Activated CD8-positive, alpha-beta T cell treated with anti-CD3 and anti-CD28 coated beads for 36 hours (primary cell): ENCODE measurements around the gene TEN1. TPM values are rescaled to one million over a fixed set of nuclear protein-coding genes. Genes with fewer than 3 reads are reported as not detected.

Experiments
- ATAC-seq: fragments of 200-7000 bp; cut with Tn5 transposase; one replicate; pipeline ENCODE4 v1.10.0; 2021; ENCODE audit warnings: mild to moderate bottlenecking, moderate library complexity
- CTCF ChIA-PET: fragments of 350-600 bp; sonication (Branson Sonifier 250); formaldehyde crosslinking; loops from one replicate; lab custom pipeline; 2021; ENCODE audit warnings: antibody characterized with exemption; lab: Charles Lee
- POLR2A ChIA-PET: fragments of 350-600 bp; sonication (Branson Sonifier 250); formaldehyde crosslinking; loops from one replicate; lab custom pipeline; 2021; ENCODE audit warnings: antibody characterized with exemption; lab: Charles Lee
- DNase-seq: peaks from one replicate; pipeline ENCODE4 v3.0.0-alpha.2; 2020
- H3K27ac Mint-ChIP-seq: one replicate; pipeline ENCODE4 v1.8.0; 2021; ENCODE audit warnings: mild to moderate bottlenecking, mixed read lengths
- H3K27me3 Mint-ChIP-seq: one replicate; pipeline ENCODE4 v1.8.0; 2021; ENCODE audit warnings: mixed read lengths
- H3K36me3 Mint-ChIP-seq: one replicate; pipeline ENCODE4 v1.8.0; 2021; ENCODE audit warnings: low read depth, mixed read lengths
- H3K4me1 Mint-ChIP-seq: one replicate; pipeline ENCODE4 v1.8.0; 2021; ENCODE audit warnings: low read depth, mixed read lengths
- H3K4me3 Mint-ChIP-seq: one replicate; pipeline ENCODE4 v1.8.0; 2021; ENCODE audit warnings: mild to moderate bottlenecking, moderate library complexity, mixed read lengths
- H3K9me3 Mint-ChIP-seq: one replicate; pipeline ENCODE4 v1.8.0; 2021; ENCODE audit warnings: mixed read lengths
- intact Hi-C: fragments of 100-400 bp; cut with micrococcal nuclease; formaldehyde crosslinking; loops from one replicate; pipeline ENCODE4 v1.10.0; 2022
- total RNA-seq, 2 experiments: library from RNA; stranded (reverse); gene quantifications; one replicate each; pipeline ENCODE4 v1.2.3, GENCODE V29; 2021
- TF ChIP-seq, protein P1 (sequence below): fragments of 200-600 bp; IDR thresholded peaks from one replicate; pipeline ENCODE4 v1.8.0; 2022; ENCODE audit warnings: antibody characterized with exemption, mild to moderate bottlenecking

The TEN1 gene, protein sequence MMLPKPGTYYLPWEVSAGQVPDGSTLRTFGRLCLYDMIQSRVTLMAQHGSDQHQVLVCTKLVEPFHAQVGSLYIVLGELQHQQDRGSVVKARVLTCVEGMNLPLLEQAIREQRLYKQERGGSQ
- total RNA-seq, result 10 to 100 TPM; 11.7 to 13.2 TPM

DNA sequence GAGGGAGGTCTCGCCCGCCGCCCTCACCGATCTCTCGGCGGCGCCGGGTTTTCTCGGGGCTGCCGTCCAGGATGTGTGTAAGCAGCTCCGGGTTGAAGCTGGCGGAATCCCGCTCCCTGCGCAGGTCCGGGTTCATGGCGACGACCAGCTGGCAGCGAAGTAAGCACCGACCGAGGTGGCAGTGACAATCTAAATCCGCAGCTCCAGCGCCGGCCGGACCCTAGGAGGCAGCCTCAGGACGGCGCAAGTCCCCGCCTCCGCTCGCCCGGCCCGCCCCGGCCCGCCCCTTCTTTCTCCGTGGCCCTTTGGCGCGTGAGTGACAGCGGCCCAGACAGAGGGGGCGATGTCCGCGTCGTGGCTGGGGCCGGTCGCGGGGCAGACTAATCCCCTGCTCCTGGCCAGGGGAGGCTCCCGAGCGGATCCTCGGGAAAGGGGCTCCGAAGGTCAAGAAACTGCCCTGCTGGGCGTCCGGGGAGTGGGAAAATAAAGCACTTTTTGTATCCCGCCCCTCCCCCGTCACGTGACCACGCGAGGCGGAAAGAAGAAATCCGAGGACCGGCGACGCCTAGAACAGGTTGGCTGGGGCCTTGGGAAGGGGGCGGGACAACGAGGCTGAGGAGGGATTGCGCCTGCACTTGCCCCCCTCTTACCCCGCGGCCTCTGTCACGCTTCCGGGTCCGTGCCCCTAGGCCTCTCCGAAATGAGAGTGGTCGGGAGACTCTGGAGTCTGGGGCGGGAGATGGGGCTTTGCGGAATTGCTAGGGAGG is at the start of gene TEN1, which contains the start of gene ACOX1:
Gene TEN1, plus strand, starts transcription at position 303 of the 767 bp plus-strand sequence. CDS start 6,953 bp downstream, outside the sequence.
Gene ACOX1, minus strand, starts transcription at position 229 of the 767 bp plus-strand sequence. Its CDS starts 93 bp downstream, at position 136.
- ChIA-PET POLR2A (interaction anchor here (0.6 to 0.8 kb wide), 2 partner anchors 80 to 118 kb away, joined by 3 read pairs; no protein-coding TSS in a partner anchor), CTCF (interaction anchor here (0.6 to 1.7 kb wide), 2 partner anchors 21 to 26 kb away, joined by 3 to 7 read pairs; partner anchors contain the start of gene CDK3)
- Mint-ChIP-seq H3K9me3 (no peaks in the 10 kb centered on the region), H3K4me3 (peak within 1 kb of the TSS; percentile 94), H3K4me1 (peaks cover 39% of the 10 kb centered on the region), H3K27ac (peak within 1 kb of the TSS; percentile 99), H3K36me3 (peaks cover 7% of the 10 kb centered on the region), H3K27me3 (no peaks in the 10 kb centered on the region)
- ATAC-seq (peak; percentile 98), DNase-seq (peak; percentile 99)
- TF ChIP-seq, protein P1, sequence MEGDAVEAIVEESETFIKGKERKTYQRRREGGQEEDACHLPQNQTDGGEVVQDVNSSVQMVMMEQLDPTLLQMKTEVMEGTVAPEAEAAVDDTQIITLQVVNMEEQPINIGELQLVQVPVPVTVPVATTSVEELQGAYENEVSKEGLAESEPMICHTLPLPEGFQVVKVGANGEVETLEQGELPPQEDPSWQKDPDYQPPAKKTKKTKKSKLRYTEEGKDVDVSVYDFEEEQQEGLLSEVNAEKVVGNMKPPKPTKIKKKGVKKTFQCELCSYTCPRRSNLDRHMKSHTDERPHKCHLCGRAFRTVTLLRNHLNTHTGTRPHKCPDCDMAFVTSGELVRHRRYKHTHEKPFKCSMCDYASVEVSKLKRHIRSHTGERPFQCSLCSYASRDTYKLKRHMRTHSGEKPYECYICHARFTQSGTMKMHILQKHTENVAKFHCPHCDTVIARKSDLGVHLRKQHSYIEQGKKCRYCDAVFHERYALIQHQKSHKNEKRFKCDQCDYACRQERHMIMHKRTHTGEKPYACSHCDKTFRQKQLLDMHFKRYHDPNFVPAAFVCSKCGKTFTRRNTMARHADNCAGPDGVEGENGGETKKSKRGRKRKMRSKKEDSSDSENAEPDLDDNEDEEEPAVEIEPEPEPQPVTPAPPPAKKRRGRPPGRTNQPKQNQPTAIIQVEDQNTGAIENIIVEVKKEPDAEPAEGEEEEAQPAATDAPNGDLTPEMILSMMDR, result peak; percentile 34
- intact Hi-C loops, result no loop called here

DNA sequence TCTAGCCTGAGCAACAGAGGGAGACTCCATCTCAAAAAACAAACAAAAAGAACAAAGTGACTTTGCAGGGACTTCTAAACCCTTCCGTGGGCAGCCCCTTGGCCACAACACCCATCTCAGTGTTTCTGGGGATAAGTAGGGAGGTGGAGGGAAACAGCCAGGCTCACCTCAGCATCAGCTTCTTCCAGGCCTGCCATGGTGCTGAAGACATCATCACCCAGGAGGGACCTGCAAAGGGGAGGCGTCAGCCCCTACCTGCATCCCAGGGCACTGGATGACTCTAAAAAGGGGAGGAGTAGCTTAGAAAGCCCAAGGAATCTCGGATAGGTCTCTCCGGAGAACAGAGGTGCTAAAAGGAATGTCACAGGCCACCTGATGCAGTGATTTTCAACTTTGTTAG is 48.0 kb upstream of the TEN1 start:
- H3K9me3 Mint-ChIP-seq, result no peaks in the 10 kb centered on the region
- intact Hi-C loops, result no loop called here
- H3K4me3 Mint-ChIP-seq, result no peak overlapping the region
- H3K4me1 Mint-ChIP-seq, result no peaks in the 10 kb centered on the region
- peaks cover 5% of the 10 kb centered on the region for H3K36me3 Mint-ChIP-seq
- DNase-seq (no peak), ATAC-seq (no peak)
- H3K27ac Mint-ChIP-seq, result no peak overlapping the region
- TF ChIP-seq, protein P1, result no peak
- CTCF ChIA-PET, result no interaction called here
- no peaks in the 10 kb centered on the region for H3K27me3 Mint-ChIP-seq
- POLR2A ChIA-PET, result no interaction called here

DNA sequence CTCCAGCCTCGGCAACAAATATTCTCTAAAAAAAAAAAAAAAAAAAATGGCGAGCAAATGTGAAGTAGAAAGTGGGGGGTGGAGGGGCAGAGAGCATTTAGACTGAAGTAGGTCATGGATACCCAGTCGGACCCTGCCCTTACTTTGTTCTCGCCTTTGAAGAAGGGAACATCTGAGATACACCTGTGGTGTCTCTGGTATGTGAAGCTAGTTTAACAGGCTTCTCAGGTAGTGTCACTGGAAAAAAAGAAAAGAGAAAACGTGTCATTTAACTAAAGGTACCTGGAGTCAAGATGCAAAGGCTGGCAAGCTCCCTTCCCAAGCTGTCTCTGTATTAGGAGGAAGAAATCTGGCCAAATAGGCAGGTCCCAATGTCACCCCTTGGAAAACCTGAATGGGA is 46.2 kb upstream of the TEN1 start:
- Mint-ChIP-seq H3K4me3 (no peak overlapping the region), H3K9me3 (no peaks in the 10 kb centered on the region), H3K4me1 (no peaks in the 10 kb centered on the region), H3K36me3 (peaks cover 5% of the 10 kb centered on the region), H3K27ac (no peak overlapping the region), H3K27me3 (no peaks in the 10 kb centered on the region)
- POLR2A ChIA-PET, result interaction anchor here (1.7 kb wide), 1 partner anchor 12 kb away, joined by 4 read pairs; no protein-coding TSS in a partner anchor
- ATAC-seq (no peak), DNase-seq (no peak)
- intact Hi-C loops, result no loop called here
- TF ChIP-seq, protein P1, result no peak
- CTCF ChIA-PET, result interaction anchor here (1.3 to 1.4 kb wide), 2 partner anchors 28 to 452 kb away, joined by 3 to 5 read pairs; partner anchors contain the start of gene MRPL38

DNA sequence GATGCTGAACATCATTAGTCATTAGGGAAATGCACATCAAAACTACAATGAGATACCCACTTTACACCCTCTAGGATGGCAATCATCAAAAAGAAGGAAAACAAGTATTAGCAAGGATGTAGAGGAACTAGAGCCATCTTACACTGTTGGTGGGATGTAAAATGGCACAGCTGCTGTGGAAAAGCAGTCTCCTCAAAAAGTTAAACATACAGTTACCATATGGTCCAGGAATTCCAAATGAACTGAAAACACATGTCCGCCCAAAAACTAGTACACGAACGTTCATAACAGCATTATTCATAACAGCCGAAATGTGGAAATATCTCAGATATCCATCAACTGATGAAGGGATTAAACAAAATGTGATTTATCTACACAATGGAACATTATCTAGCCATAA is 45.2 kb upstream of the TEN1 start:
- ATAC-seq (no peak), DNase-seq (no peak)
- Mint-ChIP-seq H3K27ac (no peak overlapping the region), H3K4me1 (no peaks in the 10 kb centered on the region), H3K9me3 (no peaks in the 10 kb centered on the region), H3K27me3 (no peaks in the 10 kb centered on the region), H3K4me3 (no peak overlapping the region), H3K36me3 (peaks cover 5% of the 10 kb centered on the region)
- POLR2A ChIA-PET, result interaction anchor here (1.7 kb wide), 1 partner anchor 13 kb away, joined by 4 read pairs; no protein-coding TSS in a partner anchor
- TF ChIP-seq, protein P1, result no peak
- intact Hi-C loops, result no loop called here
- CTCF ChIA-PET, result interaction anchor here (1.4 kb wide), 1 partner anchor 451 kb away, joined by 3 read pairs; no protein-coding TSS in a partner anchor
